OCI-LY7 (cell line): ENCODE measurements around the gene HOXD8.

Source experiments
- CTCF ChIP-seq: fragments of 200-600 bp; sonication (generic); conservative IDR thresholded peaks from 2 replicates; pipeline ENCODE4 v1.5.1; 2014; ENCODE audit warnings: mild to moderate bottlenecking, antibody characterized with exemption, low read length, moderate library complexity, mixed read lengths
- EZH2phosphoT487 ChIP-seq: fragments of 200-600 bp; sonication (generic); IDR thresholded peaks from 2 replicates; pipeline ENCODE4 v1.6.1; 2018; ENCODE audit warnings: low read depth, borderline replicate concordance, mild to moderate bottlenecking, mixed run types, antibody characterized with exemption, low read length, moderate library complexity, mixed read lengths

- no peak for TF ChIP-seq CTCF
- no peak for TF ChIP-seq EZH2phosphoT487
Observed at GRCh38 chr2:176137252-176137580, 7.7 kb downstream of the HOXD8 start.
